HEK293 (cell line): ENCODE measurements around the gene SF3B3.

Experiments
- ZNF121 ChIP-seq: fragments of 450-650 bp; formaldehyde crosslinking; IDR thresholded peaks from 2 replicates; pipeline ENCODE4 v1.5.1; 2016; ENCODE audit warnings: missing biosample characterization, missing genetic modification characterization
- ZNF433 ChIP-seq: fragments of 450-650 bp; formaldehyde crosslinking; IDR thresholded peaks from 2 replicates; pipeline ENCODE4 v1.5.1; 2016; ENCODE audit warnings: missing biosample characterization, missing genetic modification characterization, low read depth

DNA sequence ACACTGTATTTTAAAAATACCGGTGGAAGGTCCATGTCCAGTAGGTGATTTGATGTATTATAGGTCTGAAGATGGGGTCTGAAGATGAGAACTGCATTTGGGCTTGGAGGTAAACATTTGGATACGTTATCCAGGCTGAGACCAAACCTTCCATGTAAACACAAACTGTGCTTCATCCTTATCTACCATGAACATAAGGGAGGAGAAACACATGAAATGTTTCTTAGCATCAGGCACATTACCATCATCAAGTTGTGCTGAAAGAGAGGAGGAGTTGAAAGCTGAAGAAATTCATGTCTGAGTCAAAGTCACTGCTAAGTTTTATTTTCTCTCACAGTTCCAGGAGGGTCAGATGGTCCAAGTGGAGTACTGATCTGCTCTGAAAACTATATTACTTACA is 11.4 kb downstream of the SF3B3 start:
- TF ChIP-seq ZNF121 (tag by site-specific recombination) (no peak), ZNF433 (tag by site-specific recombination) (no peak)
